B cell (primary cell): Measurements from ENCODE around the gene TGFBR1.

ENCODE experiments used
- EZH2 ChIP-seq: IDR thresholded peaks from 2 replicates; pipeline ENCODE4 v1.6.1; 2012; ENCODE audit warnings: borderline replicate concordance, low read depth, mild to moderate bottlenecking, moderate library complexity, low read length; ENCODE audit not compliant: insufficient read depth, poor library complexity, severe bottlenecking
- TF ChIP-seq, protein P1 (sequence below): fragments of 200-600 bp; IDR thresholded peaks from one replicate; pipeline ENCODE4 v1.8.0; 2022; ENCODE audit warnings: antibody characterized with exemption, mild to moderate bottlenecking

DNA sequence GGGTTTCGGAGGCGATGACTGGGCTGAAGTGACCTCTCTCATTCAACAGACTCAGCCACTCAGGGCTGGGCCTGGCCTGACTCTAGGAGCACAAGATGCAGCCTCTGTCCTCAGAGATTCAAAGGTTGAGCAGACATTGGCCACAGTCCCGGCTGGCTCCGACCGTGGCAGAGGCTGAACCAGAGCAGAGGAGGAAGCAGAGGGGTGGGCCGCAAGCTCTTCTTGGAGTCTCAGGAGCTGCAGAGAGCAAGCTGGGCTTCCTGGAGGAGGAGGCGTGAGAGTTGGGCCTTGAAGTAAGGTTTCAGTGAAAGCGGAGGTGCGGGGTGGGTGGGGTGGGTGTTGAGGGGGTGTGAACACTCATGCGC is 79.2 kb downstream of the TGFBR1 start:
- TF ChIP-seq, protein P1, sequence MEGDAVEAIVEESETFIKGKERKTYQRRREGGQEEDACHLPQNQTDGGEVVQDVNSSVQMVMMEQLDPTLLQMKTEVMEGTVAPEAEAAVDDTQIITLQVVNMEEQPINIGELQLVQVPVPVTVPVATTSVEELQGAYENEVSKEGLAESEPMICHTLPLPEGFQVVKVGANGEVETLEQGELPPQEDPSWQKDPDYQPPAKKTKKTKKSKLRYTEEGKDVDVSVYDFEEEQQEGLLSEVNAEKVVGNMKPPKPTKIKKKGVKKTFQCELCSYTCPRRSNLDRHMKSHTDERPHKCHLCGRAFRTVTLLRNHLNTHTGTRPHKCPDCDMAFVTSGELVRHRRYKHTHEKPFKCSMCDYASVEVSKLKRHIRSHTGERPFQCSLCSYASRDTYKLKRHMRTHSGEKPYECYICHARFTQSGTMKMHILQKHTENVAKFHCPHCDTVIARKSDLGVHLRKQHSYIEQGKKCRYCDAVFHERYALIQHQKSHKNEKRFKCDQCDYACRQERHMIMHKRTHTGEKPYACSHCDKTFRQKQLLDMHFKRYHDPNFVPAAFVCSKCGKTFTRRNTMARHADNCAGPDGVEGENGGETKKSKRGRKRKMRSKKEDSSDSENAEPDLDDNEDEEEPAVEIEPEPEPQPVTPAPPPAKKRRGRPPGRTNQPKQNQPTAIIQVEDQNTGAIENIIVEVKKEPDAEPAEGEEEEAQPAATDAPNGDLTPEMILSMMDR, result no peak
- no peak for TF ChIP-seq EZH2
